HepG2 (cell line): Measurements from ENCODE around the gene SMC6. TPM values are rescaled to one million over a fixed set of nuclear protein-coding genes. Genes with fewer than 3 reads are reported as not detected.

Source experiments
- AGO2 ChIP-seq: fragments of 200-400 bp; formaldehyde crosslinking; optimal IDR thresholded peaks from 2 replicates; pipeline ENCODE3; 2017; ENCODE audit warnings: mild to moderate bottlenecking, low read depth, low read length, moderate library complexity
- ATRX ChIP-seq: sonication (generic); formaldehyde crosslinking; IDR thresholded peaks from 2 replicates; pipeline ENCODE4 v1.4.0; 2020; ENCODE audit warnings: missing genetic modification reagents, borderline replicate concordance
- CEBPG ChIP-seq: IDR thresholded peaks from 2 replicates; pipeline ENCODE4 v1.6.1; 2016
- CENPX ChIP-seq: sonication (generic); formaldehyde crosslinking; IDR thresholded peaks from 2 replicates; pipeline ENCODE4 v1.9.0; 2021; ENCODE audit warnings: mild to moderate bottlenecking, missing genetic modification reagents, moderate library complexity
- ESRRA ChIP-seq: sonication (generic); formaldehyde crosslinking; IDR thresholded peaks from 2 replicates; pipeline ENCODE4 v1.5.1; 2020; ENCODE audit warnings: mild to moderate bottlenecking, low read depth, missing genetic modification reagents
- FOXJ3 ChIP-seq: sonication (generic); formaldehyde crosslinking; IDR thresholded peaks from 2 replicates; pipeline ENCODE4 v1.4.0; 2020; ENCODE audit warnings: missing genetic modification reagents, mild to moderate bottlenecking, borderline replicate concordance
- GTF3A ChIP-seq: sonication (generic); formaldehyde crosslinking; conservative IDR thresholded peaks from 2 replicates; pipeline ENCODE4 v1.4.0; 2020; ENCODE audit warnings: mild to moderate bottlenecking, missing genetic modification reagents
- JARID2 ChIP-seq: sonication (generic); formaldehyde crosslinking; IDR thresholded peaks from 2 replicates; pipeline ENCODE4 v1.8.1; 2023; ENCODE audit warnings: missing genetic modification reagents, inconsistent platforms; ENCODE audit not compliant: insufficient replicate concordance
- JUN ChIP-seq: sonication (generic); formaldehyde crosslinking; IDR thresholded peaks from 2 replicates; pipeline ENCODE4 v1.4.0; 2020; ENCODE audit warnings: mild to moderate bottlenecking, missing genetic modification reagents
- JUND ChIP-seq: sonication (generic); formaldehyde crosslinking; IDR thresholded peaks from 2 replicates; pipeline ENCODE4 v1.8.0; 2022; ENCODE audit warnings: mild to moderate bottlenecking, missing genetic modification reagents
- MEF2D ChIP-seq: sonication (generic); formaldehyde crosslinking; IDR thresholded peaks from 2 replicates; pipeline ENCODE4 v1.5.1; 2020; ENCODE audit warnings: mild to moderate bottlenecking, missing genetic modification reagents
- NCOA2 ChIP-seq: sonication (generic); formaldehyde crosslinking; IDR thresholded peaks from 2 replicates; pipeline ENCODE4 v1.8.0; 2022; ENCODE audit warnings: inconsistent platforms
- POLR2A ChIP-seq, 2 experiments: IDR thresholded peaks; 2 replicates each; pipeline ENCODE4 v1.6.1; 2011; ENCODE audit warnings: low read depth in 2 of 2, low read length in 2 of 2, mild to moderate bottlenecking in 1 of 2, moderate library complexity in 1 of 2; ENCODE audit not compliant: insufficient read depth in 1 of 2
- RBM22 ChIP-seq: fragments of 200-400 bp; formaldehyde crosslinking; optimal IDR thresholded peaks from 2 replicates; pipeline ENCODE3; 2017; ENCODE audit warnings: mild to moderate bottlenecking, low read length, moderate library complexity
- SKI ChIP-seq: fragments of 450-650 bp; IDR thresholded peaks from one replicate; pipeline ENCODE4 v1.6.1; 2018; ENCODE audit warnings: mild to moderate bottlenecking; ENCODE audit not compliant: partially characterized antibody
- SNAPC2 ChIP-seq: sonication (generic); formaldehyde crosslinking; IDR thresholded peaks from 2 replicates; pipeline ENCODE4 v1.8.1; 2022; ENCODE audit warnings: mild to moderate bottlenecking, missing genetic modification reagents
- TSC22D2 ChIP-seq: sonication (generic); formaldehyde crosslinking; IDR thresholded peaks from 2 replicates; pipeline ENCODE4 v1.5.1; 2020; ENCODE audit warnings: missing genetic modification reagents, mild to moderate bottlenecking, borderline replicate concordance
- ZFP36 ChIP-seq: fragments of 150-350 bp; IDR thresholded peaks from 2 replicates; pipeline ENCODE4 v1.6.1; 2018; ENCODE audit warnings: borderline replicate concordance, low read length, low read depth; ENCODE audit not compliant: partially characterized antibody
- ZFP36L2 ChIP-seq: sonication (generic); formaldehyde crosslinking; IDR thresholded peaks from 2 replicates; pipeline ENCODE4 v1.4.0; 2020; ENCODE audit warnings: missing genetic modification reagents
- ZNF260 ChIP-seq: sonication (generic); formaldehyde crosslinking; IDR thresholded peaks from 2 replicates; pipeline ENCODE4 v1.4.0; 2020; ENCODE audit warnings: missing genetic modification reagents, low read depth, mild to moderate bottlenecking, borderline replicate concordance
- ZNF333 ChIP-seq: sonication (generic); formaldehyde crosslinking; IDR thresholded peaks from 2 replicates; pipeline ENCODE4 v1.4.0; 2020; ENCODE audit warnings: mild to moderate bottlenecking, missing genetic modification reagents, borderline replicate concordance
- ZNF501 ChIP-seq: sonication (generic); formaldehyde crosslinking; IDR thresholded peaks from 2 replicates; pipeline ENCODE4 v1.5.1; 2020; ENCODE audit warnings: mild to moderate bottlenecking, moderate library complexity, missing genetic modification reagents
- ZNF530 ChIP-seq: sonication (generic); formaldehyde crosslinking; IDR thresholded peaks from 2 replicates; pipeline ENCODE4 v1.5.0; 2020; ENCODE audit warnings: low read depth, mild to moderate bottlenecking, missing genetic modification reagents
- ZNF577 ChIP-seq: sonication (generic); formaldehyde crosslinking; IDR thresholded peaks from 2 replicates; pipeline ENCODE4 v1.4.0; 2020; ENCODE audit warnings: mild to moderate bottlenecking, low read depth, missing genetic modification reagents, borderline replicate concordance
- polyA plus RNA-seq, 8 experiments: library from polyadenylated mRNA; depleted of rRNA in 3 of 8; stranded (reverse) in 7 of 8; unstranded in 1 of 8; fragments of >200 nt; fragmentation: Illumina TruSeq in 4 of 8; extraction: Trizol in 4 of 8; gene quantifications; 2 replicates each; pipeline versions ENCODE4 v1.2.1 to v1.2.3, GENCODE V29; 2011 to 2016; ENCODE audit warnings: low read depth in 4 of 8, missing spikeins in 1 of 8, mixed read lengths in 1 of 8; ENCODE audit not compliant: insufficient read depth in 1 of 8
- total RNA-seq, 5 experiments: library from RNA; depleted of rRNA; stranded (reverse); fragments of >200 nt; fragmentation: Illumina TruSeq; extraction: Trizol; gene quantifications; 2 replicates each; pipeline ENCODE4 v1.2.3, GENCODE V29; 2016; ENCODE audit warnings: low read depth in 1 of 5
- TF ChIP-seq, protein P1 (sequence below): sonication (generic); formaldehyde crosslinking; IDR thresholded peaks from 2 replicates; pipeline ENCODE4 v1.4.0; 2020; ENCODE audit warnings: missing genetic modification reagents, borderline replicate concordance
- TF ChIP-seq, protein P2 (sequence below): IDR thresholded peaks from 2 replicates; pipeline ENCODE4 v1.6.1; 2012; ENCODE audit warnings: low read length, improper control_type of control experiment
- TF ChIP-seq, protein P3 (sequence below): sonication (generic); formaldehyde crosslinking; IDR thresholded peaks from 2 replicates; pipeline ENCODE4 v1.4.0; 2020; ENCODE audit warnings: missing genetic modification reagents

SMC6 gene
- total and polyA plus RNA-seq, 2 of the 13 experiments (the other 11 are each of a cell fraction or from before 2014, with no cell fraction given), result 18.9 to 55.3 TPM

DNA sequence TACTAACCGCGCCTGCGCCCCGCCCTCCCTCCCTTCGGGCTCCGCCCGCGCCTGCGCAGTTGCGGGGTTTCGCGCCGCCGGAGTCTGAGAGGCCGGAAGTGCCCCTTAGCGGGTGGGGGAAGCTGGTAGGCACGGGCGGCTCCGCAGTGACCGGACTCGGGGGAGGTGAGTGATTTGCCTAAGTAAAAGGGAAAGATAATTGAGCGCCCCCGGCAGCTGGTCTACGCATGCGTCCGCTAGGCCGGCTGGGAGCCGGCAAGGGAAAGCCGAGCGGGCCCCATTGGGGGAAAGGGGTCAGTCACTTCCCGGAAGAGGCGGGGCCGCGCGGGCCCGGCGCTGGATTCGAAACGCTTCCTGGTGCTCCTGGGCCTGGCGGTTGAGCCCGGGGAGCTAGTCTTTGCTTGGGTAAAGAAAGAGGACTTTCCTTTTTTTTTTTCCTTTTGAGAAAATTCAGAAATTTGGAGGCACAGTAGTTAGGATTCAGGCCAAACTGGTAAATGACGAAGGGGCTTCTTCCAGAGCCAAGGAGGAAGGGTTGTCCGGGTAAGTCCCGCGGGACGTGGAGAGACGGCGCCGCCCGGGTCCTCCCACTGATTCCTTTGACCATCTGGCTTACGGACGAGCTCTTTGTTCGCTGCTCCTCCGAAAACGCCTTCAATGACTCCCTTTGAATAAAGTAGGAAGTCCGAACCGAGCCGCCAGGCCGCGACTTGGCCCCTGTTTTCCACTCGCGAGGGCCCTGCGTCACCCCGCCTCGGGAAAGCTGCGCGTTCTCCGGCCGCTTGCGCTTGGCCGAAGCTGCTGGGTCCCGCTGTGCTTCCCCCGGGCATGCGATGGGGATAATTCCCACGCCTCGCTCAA lies at the start of gene SMC6, which contains the start of gene GEN1 (continued):
- TF ChIP-seq MEF2D (CRISPR knock-in tag) (no peak; the same call in 1 of the 2 replicates), ZNF260 (CRISPR knock-in tag) (no peak), SNAPC2 (CRISPR knock-in tag) (no peak), AGO2 (no peak), JUN (CRISPR knock-in tag) (no peak), NCOA2 (CRISPR knock-in tag) (no peak), ZNF333 (CRISPR knock-in tag) (no peak), ATRX (CRISPR knock-in tag) (no peak), TSC22D2 (CRISPR knock-in tag) (no peak), POLR2A (IDR thresholded peaks at IDR 0.05; ENCODE audit: insufficient read depth in 1 of 2, low read depth in 2 of 2, low read length in 2 of 2) (peak; percentile 15 to 45; a peak in 3 of 4 replicates), ZFP36L2 (no peak), ZNF530 (CRISPR knock-in tag) (no peak), ESRRA (CRISPR knock-in tag) (no peak; the same call in 1 of the 2 replicates), ZNF577 (CRISPR knock-in tag) (no peak), CEBPG (no peak), ZFP36 (no peak), JUND (CRISPR knock-in tag) (no peak), RBM22 (no peak), SKI (no peak), GTF3A (no peak), JARID2 (no peak), CENPX (CRISPR knock-in tag) (no peak), FOXJ3 (CRISPR knock-in tag) (no peak; the same call in 1 of the 2 replicates), ZNF501 (no peak)
- TF ChIP-seq, protein P1, sequence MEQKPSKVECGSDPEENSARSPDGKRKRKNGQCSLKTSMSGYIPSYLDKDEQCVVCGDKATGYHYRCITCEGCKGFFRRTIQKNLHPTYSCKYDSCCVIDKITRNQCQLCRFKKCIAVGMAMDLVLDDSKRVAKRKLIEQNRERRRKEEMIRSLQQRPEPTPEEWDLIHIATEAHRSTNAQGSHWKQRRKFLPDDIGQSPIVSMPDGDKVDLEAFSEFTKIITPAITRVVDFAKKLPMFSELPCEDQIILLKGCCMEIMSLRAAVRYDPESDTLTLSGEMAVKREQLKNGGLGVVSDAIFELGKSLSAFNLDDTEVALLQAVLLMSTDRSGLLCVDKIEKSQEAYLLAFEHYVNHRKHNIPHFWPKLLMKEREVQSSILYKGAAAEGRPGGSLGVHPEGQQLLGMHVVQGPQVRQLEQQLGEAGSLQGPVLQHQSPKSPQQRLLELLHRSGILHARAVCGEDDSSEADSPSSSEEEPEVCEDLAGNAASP (CRISPR knock-in tag), result no peak
- TF ChIP-seq, protein P2, sequence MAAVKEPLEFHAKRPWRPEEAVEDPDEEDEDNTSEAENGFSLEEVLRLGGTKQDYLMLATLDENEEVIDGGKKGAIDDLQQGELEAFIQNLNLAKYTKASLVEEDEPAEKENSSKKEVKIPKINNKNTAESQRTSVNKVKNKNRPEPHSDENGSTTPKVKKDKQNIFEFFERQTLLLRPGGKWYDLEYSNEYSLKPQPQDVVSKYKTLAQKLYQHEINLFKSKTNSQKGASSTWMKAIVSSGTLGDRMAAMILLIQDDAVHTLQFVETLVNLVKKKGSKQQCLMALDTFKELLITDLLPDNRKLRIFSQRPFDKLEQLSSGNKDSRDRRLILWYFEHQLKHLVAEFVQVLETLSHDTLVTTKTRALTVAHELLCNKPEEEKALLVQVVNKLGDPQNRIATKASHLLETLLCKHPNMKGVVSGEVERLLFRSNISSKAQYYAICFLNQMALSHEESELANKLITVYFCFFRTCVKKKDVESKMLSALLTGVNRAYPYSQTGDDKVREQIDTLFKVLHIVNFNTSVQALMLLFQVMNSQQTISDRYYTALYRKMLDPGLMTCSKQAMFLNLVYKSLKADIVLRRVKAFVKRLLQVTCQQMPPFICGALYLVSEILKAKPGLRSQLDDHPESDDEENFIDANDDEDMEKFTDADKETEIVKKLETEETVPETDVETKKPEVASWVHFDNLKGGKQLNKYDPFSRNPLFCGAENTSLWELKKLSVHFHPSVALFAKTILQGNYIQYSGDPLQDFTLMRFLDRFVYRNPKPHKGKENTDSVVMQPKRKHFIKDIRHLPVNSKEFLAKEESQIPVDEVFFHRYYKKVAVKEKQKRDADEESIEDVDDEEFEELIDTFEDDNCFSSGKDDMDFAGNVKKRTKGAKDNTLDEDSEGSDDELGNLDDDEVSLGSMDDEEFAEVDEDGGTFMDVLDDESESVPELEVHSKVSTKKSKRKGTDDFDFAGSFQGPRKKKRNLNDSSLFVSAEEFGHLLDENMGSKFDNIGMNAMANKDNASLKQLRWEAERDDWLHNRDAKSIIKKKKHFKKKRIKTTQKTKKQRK, result no peak
- TF ChIP-seq, protein P3, sequence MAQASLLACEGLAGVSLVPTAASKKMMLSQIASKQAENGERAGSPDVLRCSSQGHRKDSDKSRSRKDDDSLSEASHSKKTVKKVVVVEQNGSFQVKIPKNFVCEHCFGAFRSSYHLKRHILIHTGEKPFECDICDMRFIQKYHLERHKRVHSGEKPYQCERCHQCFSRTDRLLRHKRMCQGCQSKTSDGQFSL (CRISPR knock-in tag), result no peak
